Hepatocyte (in vitro differentiated cells): ENCODE results near the gene MEIS1. TPM values are rescaled to one million over a fixed set of nuclear protein-coding genes. Genes with fewer than 3 reads are reported as not detected.

Source experiments
- DNase-seq: peaks from one replicate; pipeline ENCODE4 v3.0.0-alpha.2; 2016; ENCODE audit warnings: low spot score
- H2AFZ ChIP-seq: fragments of 200-600 bp; sonication (generic); 2 replicates; pipeline ENCODE4 v1.6.0; 2016; ENCODE audit warnings: antibody characterized with exemption, mild to moderate bottlenecking
- H3K27ac ChIP-seq: fragments of 200-600 bp; sonication (generic); 2 replicates; pipeline ENCODE4 v1.5.1; 2016; ENCODE audit warnings: mild to moderate bottlenecking
- H3K27me3 ChIP-seq: fragments of 200-600 bp; sonication (generic); 2 replicates; pipeline ENCODE4 v1.6.1; 2016
- H3K36me3 ChIP-seq: fragments of 200-600 bp; sonication (generic); replicated peaks from 2 replicates; pipeline ENCODE4 v1.5.1; 2016; ENCODE audit warnings: low read depth; ENCODE audit not compliant: insufficient read depth
- H3K4me1 ChIP-seq: fragments of 200-600 bp; sonication (generic); 2 replicates; pipeline ENCODE4 v1.5.1; 2016; ENCODE audit warnings: mild to moderate bottlenecking, moderate library complexity; ENCODE audit not compliant: insufficient read depth
- H3K4me2 ChIP-seq: fragments of 200-600 bp; sonication (generic); 2 replicates; pipeline ENCODE4 v1.6.0; 2016
- H3K4me3 ChIP-seq: fragments of 200-600 bp; sonication (generic); 2 replicates; pipeline ENCODE4 v1.5.1; 2016; ENCODE audit warnings: mild to moderate bottlenecking
- H3K79me2 ChIP-seq: fragments of 200-600 bp; sonication (generic); 2 replicates; pipeline ENCODE4 v1.6.0; 2017; ENCODE audit warnings: mild to moderate bottlenecking
- H3K9me2 ChIP-seq: fragments of 200-600 bp; sonication (generic); replicated peaks from 2 replicates; pipeline ENCODE4 v1.6.0; 2017; ENCODE audit warnings: mild to moderate bottlenecking; ENCODE audit not compliant: insufficient read depth
- H3K9me3 ChIP-seq: fragments of 200-600 bp; sonication (generic); 2 replicates; pipeline ENCODE4 v1.5.1; 2016; ENCODE audit warnings: low read depth, mild to moderate bottlenecking
- H4K20me1 ChIP-seq: fragments of 200-600 bp; sonication (generic); 2 replicates; pipeline ENCODE4 v1.6.0; 2016; ENCODE audit warnings: mild to moderate bottlenecking; ENCODE audit not compliant: insufficient read depth, poor library complexity, severe bottlenecking
- CTCF ChIP-seq: fragments of 200-600 bp; sonication (generic); IDR thresholded peaks from 2 replicates; pipeline ENCODE4 v1.5.1; 2016; ENCODE audit warnings: antibody characterized with exemption, mild to moderate bottlenecking; ENCODE audit not compliant: poor library complexity
- EZH2 ChIP-seq: fragments of 200-600 bp; sonication (generic); IDR thresholded peaks from 2 replicates; pipeline ENCODE4 v1.6.1; 2016; ENCODE audit warnings: antibody characterized with exemption, mild to moderate bottlenecking, borderline replicate concordance
- EZH2phosphoT487 ChIP-seq: fragments of 200-600 bp; sonication (generic); IDR thresholded peaks from one replicate; pipeline ENCODE4 v1.6.1; 2018; ENCODE audit warnings: antibody characterized with exemption, mild to moderate bottlenecking, low read depth, moderate library complexity; ENCODE audit not compliant: unreplicated experiment, severe bottlenecking
- WGBS: methylation state at CpG from one replicate; pipeline ENCODE4 v1.1.6; 2016; ENCODE audit warnings: low lambda C conversion rate; ENCODE audit errors: missing lambda C conversion rate; 5-methylcytosine and 5-hydroxymethylcytosine counted together
- polyA plus RNA-seq: library from polyadenylated mRNA; unstranded; fragments of >200 nt; fragmentation: Nextera tagmentation; extraction: Ambion mirVana; gene quantifications from 2 replicates; pipeline ENCODE4 v1.2.1, GENCODE V29; 2016
- total RNA-seq: library from RNA; depleted of rRNA; stranded (reverse); fragments of >200 nt; gene quantifications from 2 replicates; pipeline ENCODE4 v1.2.3, GENCODE V29; 2014

The MEIS1 gene
- total and polyA plus RNA-seq, 2 experiments from 2014 or later = 29.6 to 35.5 TPM

- Histone ChIP-seq H3K36me3 (no peaks in the 10 kb centered on the region), H3K79me2 (peaks cover 17% of the 10 kb centered on the region)
These were observed 106.7 kb downstream of the MEIS1 start for GRCh38 chr2:66541646-66542045.

GRCh38 chr2:66543257-66543767, 108.4 kb downstream of the MEIS1 start:
- no peaks in the 10 kb centered on the region for H3K36me3 ChIP-seq
- TF ChIP-seq EZH2 = no peak
- no peak for TF ChIP-seq EZH2phosphoT487
- no peak for TF ChIP-seq CTCF
- H2AFZ ChIP-seq = no peak overlapping the region
- no peaks in the 10 kb centered on the region for H4K20me1 ChIP-seq
- 68% methylated on average over 5 of the region's 5 CpGs for WGBS
- no peaks in the 10 kb centered on the region for H3K27me3 ChIP-seq
- no peak for DNase-seq
- no peak overlapping the region for H3K4me3 ChIP-seq
- H3K9me2 ChIP-seq = no peaks in the 10 kb centered on the region
- H3K4me1 ChIP-seq = peaks cover 6% of the 10 kb centered on the region
- peaks cover 20% of the 10 kb centered on the region for H3K79me2 ChIP-seq
- H3K4me2 ChIP-seq = no peak overlapping the region
- no peak overlapping the region for H3K27ac ChIP-seq
- no peaks in the 10 kb centered on the region for H3K9me3 ChIP-seq

More at GRCh38 chr2:66541646-66542045, 106.7 kb downstream of the MEIS1 start:
- Histone ChIP-seq H3K9me3 (no peaks in the 10 kb centered on the region), H4K20me1 (no peaks in the 10 kb centered on the region), H3K4me3 (no peak overlapping the region), H3K27ac (no peak overlapping the region), H3K9me2 (no peaks in the 10 kb centered on the region), H3K4me1 (peaks cover 6% of the 10 kb centered on the region), H3K4me2 (no peak overlapping the region), H2AFZ (no peak overlapping the region), H3K27me3 (no peaks in the 10 kb centered on the region)
- TF ChIP-seq CTCF (no peak), EZH2phosphoT487 (no peak), EZH2 (no peak)
- no peak for DNase-seq
- 80% methylated on average over 4 of the region's 4 CpGs for WGBS

GRCh38 chr2:66544258-66544657, 109.3 kb downstream of the MEIS1 start:
- no peaks in the 10 kb centered on the region for H4K20me1 ChIP-seq
- H3K9me3 ChIP-seq = no peaks in the 10 kb centered on the region
- no peak overlapping the region for H3K4me3 ChIP-seq
- H3K27me3 ChIP-seq = no peaks in the 10 kb centered on the region
- H3K4me1 ChIP-seq = peaks cover 6% of the 10 kb centered on the region
- 77% methylated on average over 2 of the region's 2 CpGs for WGBS
- no peak overlapping the region for H3K27ac ChIP-seq
- no peak for DNase-seq
- H3K4me2 ChIP-seq = no peak overlapping the region
- no peak overlapping the region for H2AFZ ChIP-seq
- H3K9me2 ChIP-seq = no peaks in the 10 kb centered on the region
- TF ChIP-seq EZH2 = no peak
- TF ChIP-seq EZH2phosphoT487 = no peak
- TF ChIP-seq CTCF = no peak
- H3K36me3 ChIP-seq = no peaks in the 10 kb centered on the region
- H3K79me2 ChIP-seq = peaks cover 20% of the 10 kb centered on the region

GRCh38 chr2:66545258-66545657, 110.3 kb downstream of the MEIS1 start:
- peaks cover 6% of the 10 kb centered on the region for H3K4me1 ChIP-seq

More at GRCh38 chr2:66545258-66545657, 110.3 kb downstream of the MEIS1 start:
- Histone ChIP-seq H3K4me3 (no peak overlapping the region), H3K79me2 (peaks cover 20% of the 10 kb centered on the region), H3K36me3 (no peaks in the 10 kb centered on the region), H2AFZ (no peak overlapping the region), H4K20me1 (no peaks in the 10 kb centered on the region), H3K27me3 (no peaks in the 10 kb centered on the region), H3K4me2 (no peak overlapping the region), H3K9me3 (no peaks in the 10 kb centered on the region), H3K27ac (no peak overlapping the region), H3K9me2 (no peaks in the 10 kb centered on the region)
- no peak for DNase-seq
- TF ChIP-seq EZH2phosphoT487 = no peak
- no peak for TF ChIP-seq CTCF
- no peak for TF ChIP-seq EZH2
